ENCODE results near the gene KCNAB3. TPM values are rescaled to one million over a fixed set of nuclear protein-coding genes. Genes with fewer than 3 reads are reported as not detected.

KCNAB3 gene
- total and polyA plus RNA-seq, 2 donors (not counting 1 experiment from before 2014, with no cell fraction given): 0.33 to 0.69 TPM

GRCh38 chr17:7940743-7941142 lies 11.1 kb upstream of the KCNAB3 start:
- no peak for DNase-seq (ENCODE audit: low read depth in 2 of 2)
- no peaks in the 10 kb centered on the region for H3K79me2 ChIP-seq (ENCODE audit: control insufficient read depth, insufficient read depth, low read length)
- no peak overlapping the region for H2AFZ ChIP-seq (ENCODE audit: low read length)
- H3K4me1 ChIP-seq (ENCODE audit: control insufficient read depth, extremely low read depth, insufficient read depth, low read length): no peaks in the 10 kb centered on the region
- no peaks in the 10 kb centered on the region for H4K20me1 ChIP-seq (ENCODE audit: control insufficient read depth, extremely low read depth, insufficient read depth, low read length)
- no peak overlapping the region for H3K4me2 ChIP-seq (ENCODE audit: extremely low read depth, insufficient read depth, low read length)
- TF ChIP-seq, protein P1, sequence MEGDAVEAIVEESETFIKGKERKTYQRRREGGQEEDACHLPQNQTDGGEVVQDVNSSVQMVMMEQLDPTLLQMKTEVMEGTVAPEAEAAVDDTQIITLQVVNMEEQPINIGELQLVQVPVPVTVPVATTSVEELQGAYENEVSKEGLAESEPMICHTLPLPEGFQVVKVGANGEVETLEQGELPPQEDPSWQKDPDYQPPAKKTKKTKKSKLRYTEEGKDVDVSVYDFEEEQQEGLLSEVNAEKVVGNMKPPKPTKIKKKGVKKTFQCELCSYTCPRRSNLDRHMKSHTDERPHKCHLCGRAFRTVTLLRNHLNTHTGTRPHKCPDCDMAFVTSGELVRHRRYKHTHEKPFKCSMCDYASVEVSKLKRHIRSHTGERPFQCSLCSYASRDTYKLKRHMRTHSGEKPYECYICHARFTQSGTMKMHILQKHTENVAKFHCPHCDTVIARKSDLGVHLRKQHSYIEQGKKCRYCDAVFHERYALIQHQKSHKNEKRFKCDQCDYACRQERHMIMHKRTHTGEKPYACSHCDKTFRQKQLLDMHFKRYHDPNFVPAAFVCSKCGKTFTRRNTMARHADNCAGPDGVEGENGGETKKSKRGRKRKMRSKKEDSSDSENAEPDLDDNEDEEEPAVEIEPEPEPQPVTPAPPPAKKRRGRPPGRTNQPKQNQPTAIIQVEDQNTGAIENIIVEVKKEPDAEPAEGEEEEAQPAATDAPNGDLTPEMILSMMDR (conservative IDR thresholded peaks at IDR 0.05 in 1 of 2, IDR thresholded peaks at IDR 0.05 in 1 of 2; ENCODE audit: low read depth in 1 of 2, low read length in 2 of 2): no peak
- no peak for TF ChIP-seq EZH2 (IDR thresholded peaks at IDR 0.05; ENCODE audit: low read length, missing control alignments)
- no peak overlapping the region for H3K9ac ChIP-seq (ENCODE audit: insufficient read depth, low read length)
- no peaks in the 10 kb centered on the region for H3K27me3 ChIP-seq (ENCODE audit: control insufficient read depth, insufficient read depth, low read length)
- H3K36me3 ChIP-seq (ENCODE audit: control insufficient read depth, insufficient read depth, low read length): peaks cover 25% of the 10 kb centered on the region
- H3K9me3 ChIP-seq (ENCODE audit: control insufficient read depth, insufficient read depth, low read depth, low read length): no peaks in the 10 kb centered on the region
- H3K4me3 ChIP-seq (replicated peaks in 1 of 4; ENCODE audit: control extremely low read depth in 1 of 4, insufficient read depth in 1 of 4, low read depth in 3 of 4, low read length in 4 of 4): no peak overlapping the region
- H3K27ac ChIP-seq (ENCODE audit: insufficient read depth, low read length): no peak overlapping the region

GRCh38 chr17:7940034-7940433 lies 10.4 kb upstream of the KCNAB3 start:
- Histone ChIP-seq H3K9ac (ENCODE audit: insufficient read depth, low read length) (no peak overlapping the region), H3K9me3 (ENCODE audit: control insufficient read depth, insufficient read depth, low read depth, low read length) (no peaks in the 10 kb centered on the region), H2AFZ (ENCODE audit: low read length) (no peak overlapping the region), H3K27me3 (ENCODE audit: control insufficient read depth, insufficient read depth, low read length) (no peaks in the 10 kb centered on the region), H3K4me2 (ENCODE audit: extremely low read depth, insufficient read depth, low read length) (no peak overlapping the region), H3K4me3 (replicated peaks in 1 of 4; ENCODE audit: control extremely low read depth in 1 of 4, insufficient read depth in 1 of 4, low read depth in 3 of 4, low read length in 4 of 4) (no peak overlapping the region), H3K79me2 (ENCODE audit: control insufficient read depth, insufficient read depth, low read length) (no peaks in the 10 kb centered on the region), H3K36me3 (ENCODE audit: control insufficient read depth, insufficient read depth, low read length) (peaks cover 25% of the 10 kb centered on the region), H3K27ac (ENCODE audit: insufficient read depth, low read length) (no peak overlapping the region), H3K4me1 (ENCODE audit: control insufficient read depth, extremely low read depth, insufficient read depth, low read length) (no peaks in the 10 kb centered on the region), H4K20me1 (ENCODE audit: control insufficient read depth, extremely low read depth, insufficient read depth, low read length) (no peaks in the 10 kb centered on the region)
- DNase-seq (ENCODE audit: low read depth in 2 of 2): no peak
- TF ChIP-seq, protein P1 (conservative IDR thresholded peaks at IDR 0.05 in 1 of 2, IDR thresholded peaks at IDR 0.05 in 1 of 2; ENCODE audit: low read depth in 1 of 2, low read length in 2 of 2): no peak
- TF ChIP-seq EZH2 (IDR thresholded peaks at IDR 0.05; ENCODE audit: low read length, missing control alignments): no peak

GRCh38 chr17:7935859-7936258 lies 6.2 kb upstream of the KCNAB3 start:
- Histone ChIP-seq H3K36me3 (ENCODE audit: control insufficient read depth, insufficient read depth, low read length) (peaks cover 12% of the 10 kb centered on the region), H3K27me3 (ENCODE audit: control insufficient read depth, insufficient read depth, low read length) (no peaks in the 10 kb centered on the region), H3K27ac (ENCODE audit: insufficient read depth, low read length) (no peak overlapping the region), H3K9ac (ENCODE audit: insufficient read depth, low read length) (no peak overlapping the region), H3K4me2 (ENCODE audit: extremely low read depth, insufficient read depth, low read length) (no peak overlapping the region), H2AFZ (ENCODE audit: low read length) (no peak overlapping the region), H3K79me2 (ENCODE audit: control insufficient read depth, insufficient read depth, low read length) (peaks cover 32% of the 10 kb centered on the region), H3K4me1 (ENCODE audit: control insufficient read depth, extremely low read depth, insufficient read depth, low read length) (no peaks in the 10 kb centered on the region), H3K4me3 (replicated peaks in 1 of 4; ENCODE audit: control extremely low read depth in 1 of 4, insufficient read depth in 1 of 4, low read depth in 3 of 4, low read length in 4 of 4) (no peak overlapping the region), H4K20me1 (ENCODE audit: control insufficient read depth, extremely low read depth, insufficient read depth, low read length) (no peaks in the 10 kb centered on the region), H3K9me3 (ENCODE audit: control insufficient read depth, insufficient read depth, low read depth, low read length) (no peaks in the 10 kb centered on the region)
- TF ChIP-seq, protein P1 (conservative IDR thresholded peaks at IDR 0.05 in 1 of 2, IDR thresholded peaks at IDR 0.05 in 1 of 2; ENCODE audit: low read depth in 1 of 2, low read length in 2 of 2): no peak
- no peak for TF ChIP-seq EZH2 (IDR thresholded peaks at IDR 0.05; ENCODE audit: low read length, missing control alignments)
- DNase-seq (ENCODE audit: low read depth in 2 of 2): no peak
